ENCODE results near the gene FERD3L.

Gene FERD3L

GRCh38 chr7:19099194-19099593 lies 46.0 kb downstream of the FERD3L start:
- peak overlapping the region; percentile 1 for H3K4me3 ChIP-seq (ENCODE audit: low read length)
- TF ChIP-seq CTCF (conservative IDR thresholded peaks at IDR 0.05; ENCODE audit: low read length): no peak
- DNase-seq (ENCODE audit: low read depth): no peak

GRCh38 chr7:19098510-19098909 lies 46.7 kb downstream of the FERD3L start:
- DNase-seq (ENCODE audit: low read depth): no peak
- H3K4me3 ChIP-seq (ENCODE audit: low read length): peak overlapping the region; percentile 1
- TF ChIP-seq CTCF (conservative IDR thresholded peaks at IDR 0.05; ENCODE audit: low read length): no peak

GRCh38 chr7:19097165-19098055 lies 47.8 kb downstream of the FERD3L start:
- TF ChIP-seq CTCF (conservative IDR thresholded peaks at IDR 0.05; ENCODE audit: low read length): no peak
- peak overlapping the region; percentile 39 for H3K4me3 ChIP-seq (ENCODE audit: low read length)
- DNase-seq (ENCODE audit: low read depth): no peak

- DNase-seq (ENCODE audit: low read depth): no peak
- no peak overlapping the region for H3K4me3 ChIP-seq (ENCODE audit: low read length)
- TF ChIP-seq CTCF (conservative IDR thresholded peaks at IDR 0.05; ENCODE audit: low read length): no peak
These were observed 49.8 kb downstream of the FERD3L start for GRCh38 chr7:19095353-19095860.
